Uterus (tissue), 4 donors: ENCODE results near the gene VAT1L. TPM values are rescaled to one million over a fixed set of nuclear protein-coding genes. Genes with fewer than 3 reads are reported as not detected.

Experiments
- DNase-seq, 2 donors: peaks; one replicate each; pipeline ENCODE4 v3.0.0-alpha.2; 2019 to 2020
- H3K27ac ChIP-seq, 2 donors: fragments of 200-600 bp; sonication (generic); 1 replicate in 1 of 2; 2 replicates in 1 of 2; pipeline ENCODE4 v1.5.1; 2016 to 2018
- H3K27me3 ChIP-seq, 2 donors: fragments of 200-600 bp; sonication (generic); one replicate each; pipeline ENCODE4 v1.5.1; 2018 to 2019; ENCODE audit warnings: control low read depth in 1 of 2
- H3K36me3 ChIP-seq, 2 donors: fragments of 200-600 bp; sonication (generic); one replicate each; pipeline ENCODE4 v1.5.1; 2019; ENCODE audit warnings: control low read depth in 1 of 2
- H3K4me1 ChIP-seq, 2 donors: fragments of 200-600 bp; sonication (generic); one replicate each; pipeline ENCODE4 v1.5.1; 2018 to 2019; ENCODE audit warnings: control low read depth in 1 of 2
- H3K4me3 ChIP-seq, 2 donors: fragments of 200-600 bp; sonication (generic); 1 replicate in 1 of 2; 2 replicates in 1 of 2; pipeline ENCODE4 v1.5.1; 2018 to 2019; ENCODE audit warnings: mild to moderate bottlenecking in 1 of 2
- H3K9me3 ChIP-seq, 2 donors: fragments of 200-600 bp; sonication (generic); one replicate each; pipeline ENCODE4 v1.5.1; 2019; ENCODE audit warnings: control low read depth in 1 of 2
- CTCF ChIP-seq, 4 experiments: fragments of 200-600 bp in 2 of 4; fragments of 450-650 bp in 2 of 4; sonication (generic) in 2 of 4; IDR thresholded peaks; one replicate each; pipeline ENCODE4 v1.5.1; 2016 to 2019; ENCODE audit warnings: antibody characterized with exemption in 4 of 4, mild to moderate bottlenecking in 2 of 4, moderate library complexity in 1 of 4
- POLR2A ChIP-seq, 2 donors: fragments of 450-650 bp; IDR thresholded peaks; one replicate each; pipeline ENCODE4 v1.6.1; 2016; ENCODE audit warnings: antibody characterized with exemption in 2 of 2, mild to moderate bottlenecking in 1 of 2, moderate library complexity in 1 of 2
- intact Hi-C: fragments of 100-400 bp; cut with DNase I; formaldehyde crosslinking; loops from one replicate; pipeline ENCODE4 v1.15.1; 2023; ENCODE audit warnings: low total_unique reads
- total RNA-seq, 4 donors: library from RNA; depleted of rRNA in 3 of 4; stranded (reverse); fragments of >200 nt in 3 of 4; gene quantifications; one replicate each; pipeline versions ENCODE4 v1.1.0 to v1.2.4, GENCODE V29; 2014 to 2023
- donor health status: DM: yes; HTN: yes; CAD: no.

The VAT1L gene
- total RNA-seq, 4 donors from 2014 or later = 0.29 to 3.8 (median 1.7) TPM

GRCh38 chr16:77971306-77972061, 183.1 kb downstream of the VAT1L start:
- H3K27me3 ChIP-seq = no peaks in the 10 kb centered on the region
- H3K9me3 ChIP-seq = no peaks in the 10 kb centered on the region
- TF ChIP-seq CTCF (IDR thresholded peaks at IDR 0.05) (peak; percentile 59 to 86 (median 74)), POLR2A (IDR thresholded peaks at IDR 0.05) (no peak)
- H3K27ac ChIP-seq = no peak overlapping the region
- H3K4me3 ChIP-seq = no peak overlapping the region
- intact Hi-C loops = loop anchor here (5.0 kb wide), 1 partner anchor 294 kb away; no protein-coding TSS in a partner anchor
- H3K4me1 ChIP-seq = no peaks in the 10 kb centered on the region
- peak; percentile 57 to 66 for DNase-seq
- no peaks in the 10 kb centered on the region for H3K36me3 ChIP-seq

DNA sequence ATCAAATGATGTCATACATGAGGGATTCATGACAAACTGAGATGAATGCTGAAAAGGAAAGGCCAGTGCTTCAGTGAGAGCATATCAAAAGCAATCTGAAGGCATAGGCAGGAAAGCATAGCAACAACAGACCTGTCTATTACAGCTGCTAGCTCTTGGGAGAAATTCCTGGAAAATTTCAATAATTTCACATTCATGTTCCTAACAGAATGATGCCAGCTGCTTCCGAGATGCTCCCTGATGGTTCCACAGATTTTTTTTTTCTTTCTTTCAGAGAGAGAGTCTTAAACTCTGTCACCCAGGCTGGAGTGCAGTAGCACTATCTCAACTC, 183.7 kb downstream of the VAT1L start:
- DNase-seq = no peak
- TF ChIP-seq POLR2A (IDR thresholded peaks at IDR 0.05) (no peak), CTCF (IDR thresholded peaks at IDR 0.05) (no peak)
- Histone ChIP-seq H3K4me1 (no peaks in the 10 kb centered on the region), H3K27me3 (no peaks in the 10 kb centered on the region), H3K27ac (no peak overlapping the region), H3K36me3 (no peaks in the 10 kb centered on the region), H3K4me3 (no peak overlapping the region), H3K9me3 (no peaks in the 10 kb centered on the region)
- intact Hi-C loops = loop anchor here (5.0 kb wide), 1 partner anchor 295 kb away; no protein-coding TSS in a partner anchor

GRCh38 chr16:77974883-77975282, 186.5 kb downstream of the VAT1L start:
- Histone ChIP-seq H3K36me3 (no peaks in the 10 kb centered on the region), H3K9me3 (no peaks in the 10 kb centered on the region), H3K4me3 (no peak overlapping the region), H3K4me1 (no peaks in the 10 kb centered on the region), H3K27ac (no peak overlapping the region), H3K27me3 (no peaks in the 10 kb centered on the region)
- DNase-seq = no peak
- no peak for TF ChIP-seq CTCF (IDR thresholded peaks at IDR 0.05)
- TF ChIP-seq POLR2A (IDR thresholded peaks at IDR 0.05) = no peak
- intact Hi-C loops = loop anchor here (5.0 kb wide), 1 partner anchor 298 kb away; no protein-coding TSS in a partner anchor

DNA sequence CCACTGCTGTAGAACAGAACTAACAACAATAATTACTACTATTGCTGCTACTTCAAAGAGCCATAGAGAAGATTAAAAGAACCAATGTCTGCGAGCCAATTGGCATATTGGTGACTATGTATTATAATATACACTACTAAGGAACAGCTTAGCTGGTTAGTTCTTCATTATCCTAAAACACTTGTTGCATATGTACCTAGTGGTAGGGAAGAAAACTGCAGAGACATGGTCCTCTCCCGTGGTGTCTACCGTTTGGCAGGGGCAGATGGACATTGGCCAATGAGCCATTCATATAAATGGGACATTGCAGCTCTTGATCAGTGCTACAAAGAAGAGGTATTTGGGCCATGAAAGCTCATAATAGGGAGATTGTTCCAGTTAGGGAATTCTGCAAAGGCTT, 187.6 kb downstream of the VAT1L start:
- Histone ChIP-seq H3K27me3 (no peaks in the 10 kb centered on the region), H3K9me3 (no peaks in the 10 kb centered on the region), H3K36me3 (no peaks in the 10 kb centered on the region), H3K4me3 (no peak overlapping the region), H3K4me1 (no peaks in the 10 kb centered on the region), H3K27ac (no peak overlapping the region)
- TF ChIP-seq CTCF (IDR thresholded peaks at IDR 0.05) = no peak
- no peak for TF ChIP-seq POLR2A (IDR thresholded peaks at IDR 0.05)
- intact Hi-C loops = no loop called here
- no peak for DNase-seq

GRCh38 chr16:77977339-77977738, 189.0 kb downstream of the VAT1L start:
- H3K27ac ChIP-seq = no peak overlapping the region
- H3K27me3 ChIP-seq = no peaks in the 10 kb centered on the region
- no peak for TF ChIP-seq POLR2A (IDR thresholded peaks at IDR 0.05)
- no peak for TF ChIP-seq CTCF (IDR thresholded peaks at IDR 0.05)
- no peak overlapping the region for H3K4me3 ChIP-seq
- no peaks in the 10 kb centered on the region for H3K4me1 ChIP-seq
- intact Hi-C loops = no loop called here
- H3K36me3 ChIP-seq = no peaks in the 10 kb centered on the region
- no peaks in the 10 kb centered on the region for H3K9me3 ChIP-seq
- no peak for DNase-seq
